KG1 (cell line): ENCODE data around the gene TMEM120A.

Experiments used
- DNase-seq: peaks from one replicate; lab custom pipeline; 2025; lab: John Stamatoyannopoulos, UW

TMEM120A gene

DNA sequence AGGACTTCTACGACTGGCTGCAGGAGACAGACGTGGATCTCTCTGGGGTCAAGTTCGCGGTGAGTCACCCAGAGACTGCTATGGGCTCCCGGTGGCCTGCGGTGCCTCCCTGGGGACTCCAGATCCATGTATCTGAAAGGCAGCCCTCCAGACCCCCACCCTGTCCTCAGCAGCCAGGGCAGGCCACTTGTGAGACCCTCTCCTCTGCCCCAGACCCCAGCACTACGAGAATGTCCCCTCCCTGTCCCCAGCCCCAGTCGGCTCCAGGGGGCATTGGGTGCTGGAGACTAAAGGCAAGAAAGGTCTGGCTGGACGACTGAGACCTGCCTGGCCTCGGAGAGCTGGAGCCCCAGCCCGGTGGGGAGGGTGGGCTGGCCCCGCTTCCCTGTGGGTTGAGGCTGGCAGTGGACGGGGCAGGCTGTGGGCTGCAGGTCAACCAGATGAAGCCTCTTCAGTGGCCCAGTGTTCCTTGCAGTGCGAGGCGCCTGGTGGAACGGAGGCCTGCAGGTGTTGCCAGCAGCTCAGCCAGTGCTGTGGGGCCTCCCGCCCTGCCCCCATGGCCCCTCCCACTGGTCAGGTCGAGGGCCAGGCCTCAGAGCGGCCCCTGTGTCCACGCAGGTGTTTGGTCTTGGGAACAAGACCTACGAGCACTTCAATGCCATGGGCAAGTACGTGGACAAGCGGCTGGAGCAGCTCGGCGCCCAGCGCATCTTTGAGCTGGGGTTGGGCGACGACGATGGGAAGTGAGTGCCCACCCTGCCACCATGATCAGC, 13.8 kb downstream of the TMEM120A start:
- no peak for DNase-seq

DNA sequence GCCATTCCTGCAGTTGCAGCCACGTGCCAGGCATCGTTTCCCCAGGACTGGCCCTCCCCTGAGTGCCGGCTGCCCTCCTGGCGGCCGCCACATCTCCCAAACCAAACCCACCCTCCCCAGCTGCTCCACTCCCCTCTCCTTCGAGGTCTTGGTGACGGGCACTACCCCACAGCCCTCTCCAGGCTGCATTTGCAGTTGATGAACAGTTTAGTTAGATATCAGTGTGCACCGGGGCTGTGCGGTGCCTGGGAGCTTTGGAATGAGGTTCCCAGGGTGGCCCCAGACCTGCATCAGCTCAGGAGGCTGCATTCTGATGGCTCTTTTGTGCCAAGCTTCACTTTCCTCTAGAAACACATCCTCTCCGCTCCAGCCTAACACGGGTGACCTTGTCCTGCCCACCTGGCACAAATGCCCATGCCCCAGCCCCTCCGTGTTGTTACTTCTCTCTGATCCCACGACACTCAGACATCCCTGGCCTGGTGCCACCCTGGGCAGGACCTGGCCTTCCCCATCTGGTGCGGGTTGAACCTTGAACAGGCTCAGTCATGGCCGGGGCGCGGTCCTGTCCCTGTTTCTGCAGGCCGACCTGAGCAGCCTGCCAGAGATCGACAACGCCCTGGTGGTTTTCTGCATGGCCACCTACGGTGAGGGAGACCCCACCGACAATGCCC, 14.5 kb downstream of the TMEM120A start:
- DNase-seq: no peak

DNA sequence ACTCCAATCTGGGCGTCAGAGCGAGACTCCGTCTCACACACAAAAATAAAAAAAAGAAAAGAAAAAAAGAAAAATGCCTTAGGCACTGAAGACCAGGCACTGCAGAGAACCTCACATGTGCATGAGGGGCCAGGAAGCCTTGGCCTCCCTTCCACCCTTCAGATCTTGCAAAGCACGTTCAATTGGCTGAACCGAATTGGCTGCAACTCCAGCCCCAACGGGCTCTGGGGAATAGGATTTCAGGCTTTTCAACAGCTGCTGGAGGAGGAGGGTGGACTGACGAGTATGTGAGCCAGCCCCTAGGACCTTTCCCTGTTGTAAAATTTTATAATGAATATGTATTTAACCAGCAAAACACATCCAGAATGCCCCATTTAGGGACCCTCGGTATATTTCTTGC, 16.7 kb downstream of the TMEM120A start:
- no peak for DNase-seq

DNA sequence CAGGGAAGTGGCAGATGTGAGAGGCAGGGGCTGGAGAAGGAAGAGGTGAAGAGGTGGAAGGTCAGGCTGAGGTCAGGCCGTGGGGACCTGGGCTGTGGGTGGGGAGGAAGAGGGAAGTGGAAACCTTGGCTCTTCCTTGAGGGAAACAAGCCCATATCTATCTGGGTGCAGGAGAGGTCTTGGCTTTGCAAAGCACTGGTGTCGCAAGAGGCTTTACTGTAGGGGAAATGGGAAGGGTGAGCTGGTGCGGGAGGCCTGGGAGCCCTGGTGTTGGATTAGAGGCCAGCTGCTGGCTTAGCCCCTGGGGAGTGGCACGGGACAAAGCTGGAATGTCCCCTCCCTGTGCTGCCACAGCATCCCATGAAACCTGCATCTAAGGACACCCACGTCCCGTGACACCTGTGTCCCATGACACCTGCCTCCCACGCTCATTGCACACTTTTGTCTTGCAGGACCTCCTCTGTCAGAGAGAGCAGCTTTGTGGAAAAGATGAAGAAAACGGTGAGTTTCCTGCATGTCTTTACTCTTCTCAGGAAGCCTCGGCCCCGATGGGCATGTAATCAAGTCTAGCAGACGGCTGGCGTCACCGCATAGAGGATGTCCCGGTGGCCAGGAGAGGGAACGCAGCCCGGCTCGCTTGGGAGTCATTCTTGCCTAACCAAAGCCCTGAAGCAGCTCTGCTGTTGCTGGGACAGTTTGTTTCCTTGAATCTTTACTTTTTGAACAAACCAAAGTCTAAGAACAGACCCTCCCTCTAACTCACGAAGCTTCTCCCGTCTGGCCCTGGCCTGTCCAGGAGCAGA, 22.2 kb downstream of the TMEM120A start:
- DNase-seq: no peak

DNA sequence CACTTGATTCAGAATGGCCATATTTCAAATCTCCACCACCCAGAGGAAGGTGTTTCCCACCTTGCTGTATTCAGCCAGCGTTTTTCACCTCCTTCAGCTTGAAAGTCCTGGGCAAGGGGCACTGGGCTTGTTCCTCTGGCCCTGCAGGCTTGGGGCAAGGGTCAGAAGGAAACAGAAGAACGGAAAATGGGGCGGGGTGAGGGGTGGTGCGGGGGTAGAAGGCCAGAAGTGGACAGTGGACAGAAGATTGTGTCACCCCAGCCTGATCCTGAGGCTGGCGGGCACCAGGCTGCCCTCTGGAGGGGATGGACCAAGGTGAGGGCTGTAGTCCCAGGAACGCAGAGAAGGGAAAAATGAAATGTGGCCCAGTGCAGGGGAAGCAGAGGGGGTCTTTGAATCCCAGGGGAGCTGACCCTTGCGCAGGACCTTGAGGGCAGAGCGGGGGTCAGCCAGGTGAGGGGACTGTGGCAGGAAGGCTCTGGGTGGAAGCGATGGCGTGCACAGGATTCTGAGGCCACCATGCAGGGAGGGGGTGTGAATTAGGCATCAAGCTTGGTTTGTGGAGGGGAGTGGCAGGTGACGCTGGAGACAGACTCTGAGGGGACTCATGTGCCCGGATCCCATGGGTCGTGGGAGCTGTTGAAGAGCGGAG, 23.0 kb downstream of the TMEM120A start:
- DNase-seq: no peak

DNA sequence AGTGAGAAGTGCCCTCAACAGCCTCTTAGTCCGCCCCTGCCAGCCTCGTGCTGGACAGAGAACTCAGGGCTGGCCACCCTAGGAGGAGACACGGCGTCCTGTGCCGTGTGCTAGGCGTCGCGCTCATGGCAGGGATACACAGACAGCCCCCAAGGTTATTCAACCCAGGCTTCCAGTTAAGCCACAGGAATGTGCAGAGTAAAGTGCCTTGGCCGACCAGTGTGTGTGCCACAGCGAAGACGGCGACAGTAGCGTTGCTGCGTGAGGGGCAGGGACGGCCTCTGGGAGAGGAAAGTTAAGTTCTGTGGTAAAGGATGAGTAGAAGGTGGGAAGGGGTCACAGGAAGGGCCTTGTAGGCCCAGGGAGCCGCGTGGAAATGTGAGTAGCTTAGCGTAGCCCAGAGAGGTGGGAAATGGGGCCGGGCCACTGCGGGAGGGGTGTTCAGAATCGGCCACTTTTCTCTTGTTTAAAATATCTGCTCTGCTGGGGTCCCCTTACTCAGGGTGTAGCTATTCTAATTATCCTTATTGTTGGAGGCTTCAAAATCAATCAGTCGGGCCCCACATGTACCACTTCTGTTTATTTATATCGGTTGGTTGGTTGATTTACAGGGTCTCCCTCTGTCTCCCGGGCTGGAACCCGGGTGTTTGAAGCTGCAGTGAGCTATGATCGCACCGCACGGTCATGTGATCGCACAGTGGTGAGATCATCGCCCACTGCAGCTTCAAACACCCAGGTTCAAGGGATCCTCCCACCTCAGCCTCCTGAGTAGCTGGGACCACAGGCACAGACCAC, 24.5 kb downstream of the TMEM120A start:
- DNase-seq: no peak

DNA sequence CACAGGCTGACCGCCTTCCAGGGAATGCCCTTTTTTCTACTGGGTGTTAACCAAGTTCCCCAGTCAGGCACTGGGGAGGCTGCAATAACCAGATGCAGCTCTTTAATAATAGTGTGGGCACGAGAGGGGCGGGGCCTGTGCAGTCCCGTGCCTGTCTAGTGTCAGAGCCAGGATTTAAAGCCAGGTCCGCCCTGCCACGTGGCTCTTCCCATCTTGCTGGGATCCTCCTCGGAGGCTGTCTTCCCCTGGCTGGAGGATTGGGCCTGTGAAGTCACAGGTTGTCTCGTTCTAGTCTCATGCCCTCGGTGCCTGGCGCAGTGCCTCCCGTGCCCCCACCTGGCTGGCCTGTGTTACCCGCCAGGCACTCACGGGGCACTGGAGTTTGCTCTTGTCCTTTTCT, 25.2 kb downstream of the TMEM120A start:
- no peak for DNase-seq

DNA sequence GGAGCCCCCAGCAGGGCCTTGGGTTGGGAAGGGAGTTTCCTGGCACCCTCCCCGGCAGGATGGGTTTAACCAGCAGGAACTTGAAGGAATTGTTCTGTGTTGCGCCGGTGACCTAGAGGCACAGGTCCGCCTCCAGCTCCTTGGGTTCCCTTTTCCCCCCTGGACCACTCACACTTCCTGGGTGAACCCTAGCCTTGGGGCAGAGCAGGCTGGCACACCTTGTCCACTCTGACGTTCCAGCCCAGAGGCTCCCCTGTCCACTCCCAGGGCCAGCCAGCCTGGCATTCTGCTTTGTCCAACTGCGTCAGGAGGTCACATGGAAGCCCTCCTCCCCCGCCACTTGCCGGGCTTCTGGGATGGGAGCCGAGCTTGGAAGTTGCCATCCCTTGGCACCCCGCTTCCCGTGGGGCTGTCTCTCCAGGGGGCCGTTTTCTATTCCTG, 25.8 kb downstream of the TMEM120A start:
- no peak for DNase-seq

DNA sequence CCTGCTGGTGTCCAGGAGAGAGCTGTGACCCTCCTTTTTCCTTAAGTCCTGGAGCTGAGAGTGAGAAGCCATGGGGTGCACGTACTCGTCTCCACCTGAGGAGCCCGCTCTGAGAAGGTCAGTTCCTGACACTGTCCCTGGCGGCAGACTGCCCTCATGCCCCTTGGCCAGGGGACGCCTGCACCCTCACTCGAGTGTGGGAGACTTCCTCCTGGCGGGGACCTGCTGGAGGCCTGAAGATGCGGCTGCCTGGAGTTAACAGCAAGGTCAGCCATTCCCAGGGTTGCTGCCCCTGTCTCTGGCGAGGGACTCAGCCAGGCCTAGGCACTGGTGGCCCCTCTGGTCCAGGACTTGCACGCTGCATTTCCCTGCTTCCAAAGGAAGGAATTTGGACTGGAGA, 26.4 kb downstream of the TMEM120A start:
- no peak for DNase-seq

DNA sequence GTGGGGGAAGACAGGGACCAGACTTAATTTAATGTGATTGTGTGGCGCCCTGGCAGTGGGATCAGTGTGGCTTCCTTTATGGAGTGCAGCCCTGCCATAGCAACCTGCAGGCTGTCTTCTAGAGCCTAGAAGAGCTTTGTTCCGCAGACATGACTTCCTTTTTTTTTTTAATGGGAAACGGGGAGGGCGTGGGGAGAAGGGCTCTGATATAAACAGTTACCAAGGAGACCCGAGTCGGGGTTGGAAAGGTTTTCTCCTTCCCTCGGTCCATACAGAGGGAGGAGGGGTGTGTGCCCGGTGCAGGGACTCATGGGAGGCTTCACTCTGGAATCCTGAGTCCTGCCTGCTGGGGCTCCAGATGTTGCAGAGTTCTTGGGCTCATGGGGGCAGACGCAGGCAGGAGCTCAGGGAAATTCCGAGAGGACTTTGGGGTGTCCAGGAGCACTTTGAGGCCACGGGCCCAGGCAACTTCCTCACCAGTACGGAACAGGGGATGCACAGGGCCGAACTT, 26.9 kb downstream of the TMEM120A start:
- DNase-seq: no peak

DNA sequence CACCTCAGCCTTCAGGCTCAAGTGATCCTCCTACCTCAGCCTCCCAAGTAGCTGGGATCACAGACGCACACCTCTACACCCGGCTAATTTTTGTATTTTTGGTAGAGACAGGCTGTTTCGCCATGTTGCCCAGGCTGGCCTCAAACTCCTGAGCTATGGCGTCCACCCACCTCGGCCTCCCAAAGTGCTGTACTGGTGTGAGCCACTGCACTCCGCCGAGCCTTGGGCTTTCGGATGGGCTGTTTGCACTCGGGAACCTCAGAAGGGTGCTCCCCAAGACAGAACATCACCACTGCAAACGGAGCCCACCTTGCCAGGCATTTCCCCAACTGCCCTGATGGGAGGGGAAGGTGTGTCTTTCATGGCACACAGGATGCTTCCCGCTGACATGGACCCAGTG, 27.3 kb downstream of the TMEM120A start:
- no peak for DNase-seq

DNA sequence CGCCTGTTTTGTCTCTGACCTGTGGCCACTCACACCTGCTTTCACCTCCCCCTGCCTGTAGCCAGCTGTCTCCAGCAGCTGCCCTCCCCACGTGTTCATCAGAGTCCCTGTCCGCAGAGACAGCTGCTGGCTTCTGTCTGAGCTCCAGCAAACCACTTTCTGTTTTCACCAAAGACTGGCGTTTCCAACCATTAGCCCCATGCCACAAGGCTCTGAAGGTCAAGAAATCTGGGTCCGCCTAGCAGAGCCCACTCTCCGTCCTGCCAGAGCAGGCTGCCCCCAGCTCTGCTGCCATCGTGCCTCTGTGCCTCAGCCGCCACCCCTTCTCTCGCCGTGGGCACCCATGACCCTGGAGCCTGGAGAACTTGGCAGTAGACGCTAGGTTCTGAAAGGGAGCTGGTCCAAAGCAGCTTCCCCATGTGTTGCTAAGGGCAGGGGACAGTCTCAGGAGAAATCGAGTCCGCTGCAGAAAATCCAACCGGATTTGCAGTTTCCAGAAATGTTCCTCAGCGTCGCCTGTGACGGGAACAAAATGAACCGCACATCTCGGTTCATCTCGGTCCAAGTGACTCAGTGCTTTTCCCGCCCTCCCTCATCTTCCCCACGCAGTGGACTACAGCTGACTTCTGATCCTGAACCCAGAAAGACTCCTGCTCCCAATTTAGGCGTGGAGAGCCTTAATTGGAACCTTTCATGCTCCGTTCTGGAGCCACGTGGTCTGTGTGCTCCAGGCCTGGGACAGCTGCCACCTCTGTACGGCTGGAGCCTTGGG, 28.0 kb downstream of the TMEM120A start:
- DNase-seq: no peak

DNA sequence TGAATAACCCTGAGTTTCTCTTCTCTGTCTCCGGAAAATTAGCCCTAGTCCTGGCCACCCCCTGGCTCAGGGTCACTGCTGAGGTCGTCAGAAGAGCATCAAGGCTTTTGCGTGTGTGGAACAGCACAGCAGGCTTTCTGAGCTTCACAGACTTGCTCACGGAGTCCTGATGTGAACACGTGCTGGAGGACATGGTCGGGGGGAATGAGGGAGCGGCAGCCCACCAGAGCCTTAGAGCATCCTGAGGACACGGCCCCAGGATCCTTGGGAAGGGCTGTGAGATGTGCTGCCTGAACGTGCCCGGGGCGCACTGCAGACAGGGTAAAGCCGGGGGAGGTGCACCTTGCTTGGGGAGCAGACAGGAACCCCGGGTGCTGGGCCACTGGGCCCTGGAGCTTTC, 28.8 kb downstream of the TMEM120A start:
- no peak for DNase-seq

DNA sequence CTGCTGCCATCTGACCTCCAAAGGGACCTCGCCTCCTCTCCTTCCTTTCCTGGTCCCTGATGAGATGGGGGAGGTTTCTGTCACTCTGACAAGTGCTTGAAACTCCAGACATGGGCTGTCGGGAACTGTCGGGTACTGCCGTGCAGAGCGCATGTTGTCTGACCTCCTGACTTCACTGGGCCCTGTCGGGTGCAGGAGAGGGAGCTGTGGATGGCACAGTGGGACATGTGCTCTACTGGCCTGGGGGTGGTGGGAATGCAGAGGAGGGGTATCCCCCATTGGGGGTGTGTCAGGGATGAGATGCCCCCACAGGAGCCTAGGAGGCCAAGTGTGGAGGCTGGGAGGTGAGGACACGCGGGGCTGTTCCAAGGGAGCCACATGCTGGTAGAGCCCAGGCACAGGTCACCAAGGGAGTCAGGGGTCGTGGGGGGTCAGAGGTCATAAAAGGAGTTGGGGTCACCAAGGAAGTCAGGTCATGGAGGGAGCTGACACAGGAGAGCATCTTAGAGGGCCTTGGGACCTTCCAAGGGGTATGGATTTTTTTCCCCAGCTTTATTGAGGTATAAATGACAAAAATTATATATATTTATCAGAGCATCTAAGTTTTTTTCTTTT, 30.9 kb downstream of the TMEM120A start:
- no peak for DNase-seq

DNA sequence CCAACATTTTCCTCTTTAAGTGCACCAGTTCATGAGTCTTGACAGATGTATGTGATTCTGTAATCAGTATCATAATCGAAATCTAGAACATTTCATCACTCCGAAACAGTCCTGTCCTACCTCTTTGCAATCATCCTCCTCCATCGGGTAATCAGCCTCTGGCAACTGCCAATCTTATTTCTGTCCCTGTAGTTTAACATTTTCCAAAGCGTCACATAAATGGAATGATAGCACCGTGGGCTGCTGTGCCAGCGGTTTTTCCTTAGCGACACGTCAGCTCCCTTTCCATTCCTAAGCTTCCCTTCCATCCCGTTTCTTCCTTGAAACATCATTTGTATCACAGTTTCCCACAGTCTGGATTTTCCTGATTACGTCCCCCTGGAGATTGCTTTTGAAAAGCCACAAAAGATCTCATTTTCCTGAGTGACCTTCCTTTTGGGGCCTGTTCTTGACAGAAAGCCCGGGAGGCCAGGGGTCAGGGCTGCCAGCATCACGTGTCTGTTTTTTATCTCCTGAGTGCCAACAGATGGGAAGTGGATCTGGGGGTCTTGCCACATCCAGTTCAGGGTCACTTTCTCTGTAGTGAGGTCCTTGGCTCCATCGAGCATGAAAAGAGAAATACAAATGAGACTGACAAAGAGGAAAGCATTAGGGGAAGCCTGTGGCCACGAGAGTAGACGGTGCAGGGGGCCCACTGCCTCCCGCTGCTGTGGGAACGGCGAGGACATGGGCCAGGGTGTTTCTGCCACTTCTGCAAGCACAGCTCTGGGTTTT, 31.6 kb downstream of the TMEM120A start:
- no peak for DNase-seq

DNA sequence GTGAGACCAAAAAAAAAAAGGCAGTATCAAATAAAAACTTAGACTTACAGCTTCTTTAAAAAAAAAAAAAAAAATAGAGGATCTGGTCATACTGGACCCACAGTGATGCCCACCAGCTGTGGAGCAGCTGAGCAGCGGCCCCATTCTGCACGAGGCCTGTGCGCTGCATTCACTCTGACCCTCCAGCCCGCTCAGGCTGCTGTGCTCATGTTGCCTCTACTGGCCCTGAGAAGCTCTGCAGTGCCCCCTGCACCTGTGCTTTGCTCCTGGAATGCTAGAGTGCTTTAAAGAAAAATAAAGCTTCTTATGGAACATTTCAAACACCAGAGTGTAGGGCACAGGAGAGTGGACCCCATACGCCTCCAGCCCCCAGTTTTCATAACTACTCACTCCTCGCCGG, 33.2 kb downstream of the TMEM120A start:
- no peak for DNase-seq

DNA sequence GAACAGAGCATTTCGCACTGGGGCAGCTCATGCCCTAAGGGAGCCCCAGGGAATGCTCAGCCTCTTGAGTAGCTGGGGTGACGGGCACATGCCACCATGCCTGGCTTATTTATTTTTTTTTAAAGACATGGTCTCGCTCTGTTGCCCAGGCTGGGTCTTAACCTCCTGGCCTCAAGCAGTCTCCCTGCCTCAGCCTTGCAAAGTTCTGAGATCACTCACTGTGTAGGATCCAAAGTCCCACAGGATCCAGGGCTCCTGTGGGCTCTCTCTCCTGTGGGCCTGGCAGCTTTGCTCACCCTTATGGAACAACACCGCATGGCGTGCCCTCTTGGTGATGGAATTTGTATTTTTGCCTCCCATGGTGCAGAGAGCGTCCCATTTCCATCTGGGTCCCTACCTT, 34.0 kb downstream of the TMEM120A start:
- no peak for DNase-seq

DNA sequence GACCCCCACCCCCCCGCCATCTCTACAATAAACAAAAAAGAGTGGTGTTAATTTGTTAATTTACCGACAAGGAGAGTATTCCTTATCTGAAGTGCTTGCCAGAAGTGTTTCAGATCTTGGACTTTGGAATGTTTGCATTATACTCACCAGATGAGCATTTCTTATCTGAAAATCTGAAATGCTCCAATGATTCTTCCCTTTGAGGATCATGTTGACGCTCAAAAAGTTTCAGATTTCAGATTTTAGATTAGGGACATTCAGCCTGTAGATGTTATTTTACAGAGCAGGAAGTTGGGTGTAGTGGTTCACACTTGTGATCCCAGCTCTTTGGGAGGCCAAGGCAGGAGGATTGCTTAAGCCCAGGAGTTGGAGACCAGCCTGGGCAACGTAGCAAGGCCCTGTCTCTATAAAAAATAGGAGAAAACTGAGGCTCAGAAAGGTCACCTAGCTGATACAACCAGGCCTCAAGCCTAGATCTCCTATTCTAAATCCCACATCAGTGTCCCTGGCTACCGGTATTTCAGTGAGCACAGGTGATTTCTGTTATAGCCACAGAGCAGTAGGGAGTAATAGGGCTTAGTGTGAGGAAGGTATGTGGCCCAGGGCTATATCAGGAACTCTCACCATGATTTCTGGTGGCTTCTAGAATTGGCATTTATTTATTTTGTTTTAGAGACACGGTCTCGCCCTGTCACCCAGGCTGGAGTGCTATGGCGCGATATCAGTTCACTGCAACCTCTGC, 35.4 kb downstream of the TMEM120A start:
- DNase-seq: no peak
